HG03442 (cell line): ENCODE measurements around the gene LDLR.
"Not testable (repeated sequence)": the region's sequence is repeated elsewhere in the genome, so short reads cannot be mapped to it uniquely, and the experiment has no call there.

ENCODE experiments used
- ATAC-seq: cut with Tn5 transposase; IDR thresholded peaks from one replicate; pipeline ENCODE4 v1.9.1; 2021; ENCODE audit warnings: mild to moderate bottlenecking, moderate library complexity; ENCODE audit not compliant: unreplicated experiment

LDLR gene

DNA sequence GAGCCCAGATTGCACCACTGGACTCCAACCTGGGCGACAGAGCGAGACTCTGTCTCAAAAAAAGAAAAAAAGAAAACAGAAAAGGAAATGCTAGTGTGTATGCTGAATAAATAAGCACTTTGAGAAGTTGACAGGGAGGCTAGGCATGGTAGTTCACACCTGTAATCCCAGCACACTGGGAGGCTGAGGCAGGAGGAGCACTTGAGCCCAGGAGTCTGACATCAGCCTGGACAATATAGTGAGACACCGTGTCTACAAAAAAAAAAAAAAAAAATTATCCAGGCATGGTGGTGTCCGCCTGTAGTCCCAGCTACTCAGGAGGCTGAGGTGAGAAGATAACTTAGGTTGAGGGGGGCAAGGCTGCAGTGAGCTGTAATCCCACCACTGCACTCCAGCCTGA, 19.1 kb upstream of the LDLR start:
- ATAC-seq = no peak

DNA sequence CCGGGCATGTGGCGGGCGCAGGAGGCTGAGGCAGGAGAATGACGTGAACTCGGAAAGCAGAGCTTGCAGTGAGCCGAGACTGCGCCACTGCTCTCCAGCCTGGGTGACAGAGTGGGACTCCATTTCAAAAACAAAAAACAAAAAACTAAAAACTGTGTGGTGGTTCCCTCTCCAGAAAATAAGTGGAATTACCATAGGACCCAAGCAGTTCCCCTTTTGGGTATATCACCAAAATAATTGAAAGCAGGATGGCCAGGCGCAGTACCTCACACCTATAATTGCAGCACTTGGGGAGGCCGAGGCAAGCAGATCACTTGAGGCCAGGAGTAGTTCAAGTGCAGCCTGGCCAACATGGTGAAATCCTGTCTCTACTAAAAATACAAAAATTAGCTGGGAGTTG, 15.7 kb upstream of the LDLR start:
- no peak for ATAC-seq

DNA sequence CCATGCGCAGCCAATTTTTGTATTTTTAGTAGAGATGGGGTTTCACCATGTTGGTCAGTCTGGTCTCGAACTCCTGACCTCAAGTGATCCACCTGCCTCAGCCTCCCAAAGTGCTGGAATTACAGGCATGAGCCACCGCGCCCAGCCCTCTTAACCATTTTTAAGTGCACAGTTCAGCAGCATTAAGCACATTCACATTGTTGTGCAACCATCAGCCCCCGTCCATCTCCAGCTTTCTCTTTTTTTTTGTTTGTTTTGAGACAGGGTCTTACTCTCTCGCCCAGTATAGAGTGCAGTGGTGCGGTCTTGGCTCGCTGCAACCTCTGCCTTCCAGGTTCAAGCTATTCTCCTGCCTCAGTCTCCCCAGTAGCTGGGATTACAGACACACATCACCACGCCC, 12.5 kb upstream of the LDLR start:
- ATAC-seq = not testable (repeated sequence)

DNA sequence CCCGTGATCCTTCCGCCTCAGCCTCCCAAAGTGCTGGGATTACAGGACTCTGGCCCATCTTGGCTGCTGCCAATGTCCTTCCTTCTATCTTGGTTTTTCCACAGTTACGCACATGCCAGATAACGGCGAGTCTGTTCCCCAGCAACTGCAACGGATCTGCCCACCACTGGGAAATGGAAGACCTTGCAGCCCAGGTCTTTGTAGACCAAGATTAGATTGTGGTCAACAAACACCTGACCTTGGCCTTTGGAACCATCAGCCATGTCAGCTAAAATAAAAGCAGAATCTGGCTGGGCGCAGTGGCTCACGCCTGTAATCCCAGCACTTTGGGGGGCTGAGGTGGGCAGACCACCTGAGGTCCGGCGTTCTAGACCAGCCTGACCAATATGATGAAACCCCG, 10.4 kb upstream of the LDLR start:
- no peak for ATAC-seq

DNA sequence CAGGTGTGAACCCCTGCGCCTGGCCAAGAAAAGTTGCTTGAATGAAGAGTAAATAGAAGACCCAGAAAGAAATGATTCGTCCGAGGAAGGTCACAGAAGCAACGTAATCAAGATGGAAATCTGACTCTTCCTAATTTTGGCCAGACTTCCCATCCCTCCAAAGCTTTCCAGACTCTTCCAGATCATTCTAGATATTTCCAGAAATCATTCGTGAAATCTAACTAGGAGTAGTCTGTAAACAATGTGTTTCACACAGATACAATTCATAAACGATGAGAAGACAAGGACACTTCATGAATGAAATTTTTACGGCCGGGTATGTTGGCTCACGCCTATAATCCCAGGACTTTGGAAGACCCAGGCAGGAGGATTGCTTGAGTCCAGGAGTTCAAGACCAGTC, 9.3 kb upstream of the LDLR start:
- ATAC-seq = no peak

DNA sequence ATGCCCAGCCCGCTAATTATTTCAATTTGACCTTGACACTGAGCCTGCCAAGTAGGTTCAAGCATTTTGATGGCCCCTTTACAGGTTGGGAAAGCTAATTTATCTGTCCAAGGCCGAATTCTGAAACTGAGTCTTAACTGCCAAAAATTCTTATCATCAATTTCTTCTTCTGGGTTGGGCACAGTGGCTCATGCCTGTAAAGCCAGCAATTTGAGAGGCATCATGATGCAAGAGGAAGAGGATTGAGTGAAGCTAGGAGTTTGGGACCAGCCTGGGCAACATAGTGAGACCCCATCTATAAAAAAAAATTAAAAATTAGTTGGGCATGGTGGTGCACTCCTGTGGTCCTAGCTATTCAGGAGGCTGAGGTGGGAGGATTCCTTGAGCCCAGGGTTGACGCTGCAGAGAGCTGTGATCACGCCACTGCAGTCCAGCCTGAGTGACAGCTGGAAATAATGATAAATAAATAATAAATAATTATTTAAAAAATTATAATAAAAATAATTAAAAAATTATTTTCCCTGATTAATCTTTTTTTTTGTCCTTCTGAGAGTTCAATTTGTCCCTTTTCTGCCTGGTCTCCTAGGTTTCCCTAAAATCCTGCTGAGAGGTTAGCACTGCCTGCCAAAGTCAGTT, 1.3 kb upstream of the LDLR start:
- no peak for ATAC-seq

DNA sequence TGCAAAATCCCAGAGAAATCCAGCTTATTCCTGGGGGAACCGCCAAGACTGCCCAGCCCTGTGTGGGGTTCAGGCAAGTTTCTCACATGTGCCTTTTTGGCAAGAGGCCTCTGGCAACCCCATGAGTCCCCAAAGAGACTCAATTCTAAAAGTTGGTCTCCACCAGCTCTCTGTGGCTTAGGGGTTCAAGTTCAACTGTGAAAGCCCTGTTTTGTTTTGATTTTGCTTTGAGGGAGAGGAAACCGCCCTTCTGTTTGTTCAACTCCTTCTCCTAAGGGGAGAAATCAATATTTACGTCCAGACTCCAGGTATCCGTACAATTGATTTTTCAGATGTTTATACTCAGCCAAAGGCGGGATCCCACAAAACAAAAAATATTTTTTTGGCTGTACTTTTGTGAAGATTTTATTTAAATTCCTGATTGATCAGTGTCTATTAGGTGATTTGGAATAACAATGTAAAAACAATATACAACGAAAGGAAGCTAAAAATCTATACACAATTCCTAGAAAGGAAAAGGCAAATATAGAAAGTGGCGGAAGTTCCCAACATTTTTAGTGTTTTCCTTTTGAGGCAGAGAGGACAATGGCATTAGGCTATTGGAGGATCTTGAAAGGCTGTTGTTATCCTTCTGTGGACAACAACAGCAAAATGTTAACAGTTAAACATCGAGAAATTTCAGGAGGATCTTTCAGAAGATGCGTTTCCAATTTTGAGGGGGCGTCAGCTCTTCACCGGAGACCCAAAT, 583 bp upstream of the LDLR start:
- no peak for ATAC-seq

DNA sequence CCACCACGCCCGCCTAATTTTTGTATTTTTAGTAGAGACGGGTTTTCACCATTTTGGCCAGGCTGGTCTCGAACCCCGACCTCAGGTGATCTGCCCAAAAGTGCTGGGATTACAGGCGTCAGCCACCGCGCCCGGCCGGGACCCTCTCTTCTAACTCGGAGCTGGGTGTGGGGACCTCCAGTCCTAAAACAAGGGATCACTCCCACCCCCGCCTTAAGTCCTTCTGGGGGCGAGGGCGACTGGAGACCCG, 676 bp downstream of the LDLR start:
- not testable (repeated sequence) for ATAC-seq

DNA sequence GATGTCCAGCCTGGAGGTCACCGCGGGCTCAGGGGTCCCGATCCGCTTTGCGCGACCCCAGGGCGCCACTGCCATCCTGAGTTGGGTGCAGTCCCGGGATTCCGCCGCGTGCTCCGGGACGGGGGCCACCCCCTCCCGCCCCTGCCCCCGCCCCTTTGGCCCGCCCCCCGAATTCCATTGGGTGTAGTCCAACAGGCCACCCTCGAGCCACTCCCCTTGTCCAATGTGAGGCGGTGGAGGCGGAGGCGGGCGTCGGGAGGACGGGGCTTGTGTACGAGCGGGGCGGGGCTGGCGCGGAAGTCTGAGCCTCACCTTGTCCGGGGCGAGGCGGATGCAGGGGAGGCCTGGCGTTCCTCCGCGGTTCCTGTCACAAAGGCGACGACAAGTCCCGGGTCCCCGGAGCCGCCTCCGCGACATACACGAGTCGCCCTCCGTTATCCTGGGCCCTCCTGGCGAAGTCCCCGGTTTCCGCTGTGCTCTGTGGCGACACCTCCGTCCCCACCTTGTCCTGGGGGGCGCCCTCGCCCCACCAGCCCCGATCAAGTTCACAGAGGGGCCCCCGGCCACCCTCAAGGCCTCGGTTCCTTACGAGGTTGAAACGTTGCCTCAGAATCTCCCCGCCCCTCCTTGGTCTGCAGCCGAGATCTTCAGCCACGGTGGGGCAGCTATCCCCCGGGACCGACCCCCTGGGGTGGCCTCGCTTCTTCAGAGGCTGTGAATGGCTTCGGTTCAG, 1.2 kb downstream of the LDLR start:
- peak; percentile 74 for ATAC-seq

DNA sequence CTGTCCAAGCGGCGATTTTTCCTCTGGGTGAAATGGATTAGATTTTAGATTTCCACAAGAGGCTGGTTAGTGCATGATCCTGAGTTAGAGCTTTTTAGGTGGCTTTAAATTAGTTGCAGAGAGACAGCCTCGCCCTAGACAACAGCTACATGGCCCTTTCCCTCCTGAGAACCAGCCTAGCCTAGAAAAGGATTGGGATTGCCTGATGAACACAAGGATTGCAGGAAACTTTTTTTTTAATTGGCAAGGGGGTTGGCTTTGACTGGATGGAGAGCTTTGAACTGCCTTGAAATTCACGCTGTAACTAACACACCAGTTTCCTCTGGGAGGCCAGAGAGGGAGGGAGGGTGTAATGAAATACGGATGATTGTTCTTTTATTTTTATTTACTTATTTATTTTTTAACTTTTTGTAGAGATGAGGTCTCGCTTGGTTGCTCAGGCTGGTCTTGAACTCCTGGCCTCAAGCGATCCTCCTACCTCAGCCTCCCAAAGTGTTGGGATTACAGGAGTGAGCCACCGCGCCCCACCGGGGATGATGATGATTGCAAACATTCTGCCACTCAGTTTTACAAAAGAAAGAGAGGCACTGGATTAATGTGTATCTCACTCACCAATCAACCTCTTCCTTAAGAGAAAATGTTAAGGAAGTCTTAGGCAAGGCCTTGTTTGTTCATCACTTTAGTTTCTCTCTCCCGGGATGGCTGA, 1.9 kb downstream of the LDLR start:
- ATAC-seq = no peak

DNA sequence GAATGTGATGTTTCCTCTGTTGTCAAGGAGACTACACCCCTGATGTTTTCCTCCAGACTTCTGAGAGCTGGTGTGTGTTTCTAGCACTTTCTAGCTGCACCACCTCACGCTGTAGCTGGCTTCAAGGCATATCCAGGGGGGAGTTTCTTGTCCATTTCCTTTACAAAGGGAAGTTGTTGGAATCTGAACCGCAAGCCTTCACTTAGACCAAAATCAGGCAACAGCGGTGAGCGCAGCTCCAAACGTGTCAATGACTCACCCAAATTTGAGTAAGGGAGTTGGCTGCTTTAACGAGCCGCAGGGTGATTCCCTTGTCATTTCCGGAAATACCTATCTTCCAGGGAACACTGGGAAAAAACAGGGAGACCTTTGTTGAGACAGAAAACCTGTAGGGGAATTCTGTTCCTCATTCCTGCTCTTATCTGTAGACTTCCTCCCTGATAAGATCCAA, 2.5 kb downstream of the LDLR start:
- no peak for ATAC-seq

DNA sequence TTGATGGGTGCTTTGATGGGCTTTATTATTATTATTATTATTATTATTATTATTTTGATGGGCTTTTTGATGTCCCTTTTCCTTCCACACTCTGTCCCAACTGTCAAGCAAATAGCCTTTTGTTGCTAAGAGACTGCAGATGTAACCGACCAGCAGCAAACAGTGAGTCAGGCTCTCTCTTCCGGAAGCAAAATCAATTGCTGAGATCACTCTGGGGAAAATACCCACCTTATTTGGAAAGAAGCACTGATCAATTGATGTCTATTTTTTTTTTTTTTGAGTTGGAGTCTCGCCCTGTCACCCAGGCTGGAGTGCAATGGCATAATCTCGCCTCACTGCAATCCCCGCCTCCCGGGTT, 2.9 kb downstream of the LDLR start:
- no peak for ATAC-seq

DNA sequence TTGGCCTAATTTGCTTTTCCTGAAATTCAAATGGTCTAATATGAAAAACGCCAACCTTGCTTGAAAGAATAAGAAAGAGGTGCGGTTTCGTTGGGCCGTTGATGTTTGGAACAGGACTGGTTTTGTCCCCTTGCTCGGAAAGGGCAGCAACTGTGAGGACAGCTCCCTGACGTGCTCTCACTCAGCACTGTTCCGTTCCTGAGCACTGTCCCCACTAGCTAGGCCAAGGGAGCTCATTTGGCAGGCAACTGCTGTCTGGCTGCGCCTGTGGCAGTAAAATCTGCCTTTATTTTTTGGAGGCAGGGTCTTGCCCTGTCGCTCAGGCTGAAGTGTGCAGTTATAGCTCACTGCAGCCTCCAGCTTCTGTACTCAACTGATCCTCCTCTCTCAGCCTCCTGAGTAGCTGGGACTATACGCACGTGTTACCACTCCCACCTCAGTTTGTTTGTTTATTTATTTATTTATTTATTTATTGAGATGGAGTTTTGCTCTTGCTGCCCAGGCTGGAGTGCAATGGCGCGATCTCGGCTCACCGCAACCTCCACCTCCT, 4.5 kb downstream of the LDLR start:
- ATAC-seq = no peak

DNA sequence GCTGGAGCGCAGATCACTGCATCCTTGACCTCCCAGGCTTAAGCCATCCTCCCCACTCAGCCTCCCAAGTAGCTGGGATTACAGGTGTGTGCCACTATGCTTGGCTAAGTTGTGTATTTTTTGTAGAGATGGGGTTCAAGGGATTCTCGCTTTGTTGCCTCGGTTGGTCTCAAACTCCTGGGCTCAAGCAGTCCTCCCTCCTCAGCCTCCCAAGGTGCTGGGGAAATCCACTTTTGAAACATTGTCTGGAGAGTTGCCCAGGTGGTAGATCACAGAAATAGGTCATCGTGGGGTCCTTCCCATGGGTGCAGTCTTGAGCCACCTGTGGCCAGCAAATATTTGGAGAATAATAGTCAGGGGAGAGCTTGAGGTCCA, 5.2 kb downstream of the LDLR start:
- no peak for ATAC-seq

DNA sequence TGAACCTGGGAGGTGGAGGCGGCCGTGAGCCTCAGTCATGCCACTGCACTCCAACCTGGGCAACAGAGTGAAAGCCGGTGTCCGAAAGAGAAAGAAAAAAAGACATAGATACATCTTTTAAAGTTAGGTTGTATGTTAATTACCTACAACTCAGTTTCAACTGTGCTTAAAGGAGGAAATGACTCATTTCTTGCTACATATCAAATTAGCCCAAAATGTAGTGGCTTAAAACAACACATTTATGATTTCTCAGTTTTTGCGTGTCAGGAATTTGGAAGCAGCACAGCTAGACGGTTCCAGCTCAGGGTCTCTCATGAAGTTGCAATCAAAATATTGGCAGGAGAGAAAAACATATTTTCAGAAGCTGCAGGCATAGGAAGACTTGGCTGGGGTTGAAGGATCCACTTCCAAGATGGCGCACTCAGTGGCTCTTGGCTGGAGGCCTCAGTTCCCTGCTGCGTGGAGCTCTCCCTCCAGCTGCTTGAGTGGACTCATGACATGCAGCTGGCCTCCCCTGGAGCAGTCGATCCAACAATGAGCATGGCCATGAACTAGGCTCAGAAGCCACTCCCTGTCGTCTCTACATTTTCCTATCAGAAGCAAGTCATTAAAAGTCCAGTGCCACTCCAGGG, 7.1 kb downstream of the LDLR start:
- no peak for ATAC-seq

DNA sequence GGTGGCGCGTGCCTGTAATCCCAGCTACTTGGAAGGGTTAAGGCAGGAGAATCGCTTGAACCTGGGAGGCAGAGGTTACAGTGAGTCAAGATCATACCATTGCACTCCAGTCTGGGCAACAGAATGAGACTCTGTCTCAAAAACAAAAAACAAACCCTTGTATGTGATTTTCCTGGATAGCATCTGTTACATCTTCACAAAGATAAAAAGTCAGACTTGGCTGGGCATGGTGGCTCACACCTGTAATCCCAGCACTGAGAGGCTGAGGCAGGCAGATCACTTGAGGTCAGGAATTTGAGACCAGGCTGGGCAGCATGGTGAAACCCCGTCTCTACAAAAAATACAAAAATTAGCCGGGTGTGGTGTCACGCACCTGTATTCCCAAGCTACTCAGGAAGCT, 8.1 kb downstream of the LDLR start:
- not testable (repeated sequence) for ATAC-seq

DNA sequence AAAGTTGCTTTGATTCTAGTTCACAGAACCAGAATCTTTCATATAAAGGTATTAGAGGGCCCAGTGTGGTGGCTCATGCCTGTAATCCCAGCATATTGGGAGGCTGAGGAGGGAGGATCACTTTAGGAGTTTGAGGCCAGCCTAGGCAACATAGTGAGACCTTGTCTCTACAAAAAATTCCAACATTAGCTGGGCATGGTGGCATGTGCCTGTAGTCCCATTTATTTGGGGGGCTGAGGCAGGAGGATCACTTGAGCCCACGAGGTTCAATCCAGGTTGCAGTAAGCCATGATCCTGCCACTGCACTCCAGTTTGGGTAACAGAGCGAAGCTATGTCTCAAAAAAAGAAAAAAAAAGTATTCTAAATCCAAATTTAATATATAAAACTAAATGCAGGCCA, 9.1 kb downstream of the LDLR start:
- ATAC-seq = no peak

DNA sequence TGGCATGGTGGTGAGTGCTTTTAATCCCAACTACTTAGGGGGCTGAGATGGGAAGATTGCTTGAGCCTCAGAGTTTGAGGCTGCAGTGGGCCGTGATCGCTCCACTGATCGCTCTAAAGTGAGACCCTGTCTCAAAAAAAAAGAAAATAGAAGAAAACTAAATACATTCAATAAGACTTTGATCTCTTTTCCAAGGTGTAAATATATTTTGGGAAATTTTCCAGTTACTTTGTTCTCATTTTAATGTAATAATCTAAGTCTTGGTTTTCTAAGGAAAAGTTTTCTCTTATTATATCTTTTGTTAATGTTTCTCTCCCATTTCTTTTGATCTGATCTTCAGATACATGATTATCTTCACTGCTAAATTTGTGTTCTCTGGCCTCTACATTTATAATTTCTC, 9.6 kb downstream of the LDLR start:
- ATAC-seq = no peak

DNA sequence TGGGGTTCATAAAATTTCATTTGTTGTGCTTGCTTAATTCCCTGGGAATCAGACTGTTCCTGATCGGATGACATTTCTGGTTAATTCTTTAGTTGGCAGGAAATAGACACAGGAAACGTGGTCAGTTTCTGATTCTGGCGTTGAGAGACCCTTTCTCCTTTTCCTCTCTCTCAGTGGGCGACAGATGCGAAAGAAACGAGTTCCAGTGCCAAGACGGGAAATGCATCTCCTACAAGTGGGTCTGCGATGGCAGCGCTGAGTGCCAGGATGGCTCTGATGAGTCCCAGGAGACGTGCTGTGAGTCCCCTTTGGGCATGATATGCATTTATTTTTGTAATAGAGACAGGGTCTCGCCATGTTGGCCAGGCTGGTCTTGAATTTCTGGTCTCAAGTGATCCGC, 10.8 kb downstream of the LDLR start:
- no peak for ATAC-seq

DNA sequence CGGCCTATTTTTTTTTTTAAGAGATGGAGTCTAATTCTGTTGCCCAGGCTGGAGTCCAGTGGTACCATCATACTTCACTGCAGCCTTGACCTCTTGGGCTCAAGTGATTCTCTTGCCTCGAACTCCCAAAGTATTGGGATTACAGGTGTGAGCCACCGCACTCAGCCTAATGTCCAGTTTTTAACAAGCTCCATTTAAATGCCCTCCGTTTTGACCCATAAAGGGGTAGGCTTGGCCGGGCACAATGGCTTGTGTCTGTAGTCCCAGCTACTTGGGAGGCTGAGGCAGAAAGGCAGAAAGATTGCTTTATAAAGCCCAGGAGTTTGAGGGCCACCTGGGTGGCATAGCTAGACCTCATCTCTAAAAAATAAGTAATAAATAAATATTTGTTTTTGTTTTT, 11.8 kb downstream of the LDLR start:
- no peak for ATAC-seq

DNA sequence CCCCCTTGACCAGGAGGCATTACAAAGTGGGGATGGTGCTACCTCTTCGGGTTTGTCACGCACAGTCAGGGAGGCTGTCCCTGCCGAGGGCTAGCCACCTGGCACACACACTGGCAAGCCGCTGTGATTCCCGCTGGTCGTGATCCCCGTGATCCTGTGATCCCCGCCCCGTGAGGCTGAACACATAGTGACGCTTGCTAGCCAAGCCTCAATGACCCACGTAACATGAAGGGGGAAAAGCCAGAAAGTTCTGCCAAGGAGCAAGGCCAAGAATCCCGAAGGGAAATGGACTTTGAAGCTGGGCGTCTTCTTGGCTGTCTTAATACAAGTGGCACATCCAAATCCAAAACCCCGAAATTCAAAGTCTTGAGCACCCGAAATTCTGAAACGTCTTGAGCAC, 13.7 kb downstream of the LDLR start:
- ATAC-seq = no peak
